ENCODE measurements around the gene IRS2.
A peak's percentile ranks its signal among the peaks of the same experiment; 100 is the strongest.

Gene IRS2

GRCh38 chr13:109804654-109805053 is 18.3 kb upstream of the IRS2 start:
- DNase-seq, result no peak

GRCh38 chr13:109803825-109804224 is 17.4 kb upstream of the IRS2 start:
- DNase-seq, result no peak

- DNase-seq, result no peak
These were observed 16.6 kb upstream of the IRS2 start for GRCh38 chr13:109802936-109803335.

- DNase-seq, result no peak
These were observed 8.6 kb upstream of the IRS2 start for GRCh38 chr13:109795011-109795410.

GRCh38 chr13:109794095-109794494 is 7.7 kb upstream of the IRS2 start:
- DNase-seq, result no peak

- no peak for DNase-seq
These were observed 6.2 kb upstream of the IRS2 start for GRCh38 chr13:109792416-109793059.

GRCh38 chr13:109790942-109791605 is 4.7 kb upstream of the IRS2 start:
- no peak for DNase-seq

GRCh38 chr13:109790086-109790485 is 3.7 kb upstream of the IRS2 start:
- no peak for DNase-seq

- DNase-seq, result no peak
These were observed 2.9 kb upstream of the IRS2 start for GRCh38 chr13:109789262-109789661.

- no peak for DNase-seq
These were observed 2.2 kb upstream of the IRS2 start for GRCh38 chr13:109788372-109789111.

GRCh38 chr13:109787135-109787954 is 962 bp upstream of the IRS2 start:
- DNase-seq, result peak; percentile 72

- no peak for DNase-seq
These were observed 412 bp downstream of the IRS2 start for GRCh38 chr13:109785892-109786450.

GRCh38 chr13:109785141-109785891 is 1.1 kb downstream of the IRS2 start:
- DNase-seq, result peak; percentile 78

GRCh38 chr13:109784590-109785140 is 1.7 kb downstream of the IRS2 start:
- peak; percentile 90 for DNase-seq

- DNase-seq, result peak; percentile 65
These were observed 2.4 kb downstream of the IRS2 start for GRCh38 chr13:109783815-109784589.

GRCh38 chr13:109783447-109783814 is 3.0 kb downstream of the IRS2 start:
- peak; percentile 64 for DNase-seq

- DNase-seq, result no peak
These were observed 3.5 kb downstream of the IRS2 start for GRCh38 chr13:109782823-109783431.

GRCh38 chr13:109782066-109782822 is 4.1 kb downstream of the IRS2 start:
- no peak for DNase-seq

- DNase-seq, result no peak
These were observed 4.9 kb downstream of the IRS2 start for GRCh38 chr13:109781384-109782065.

All from activated effector memory CD4-positive, alpha-beta T cell treated with anti-CD3 and anti-CD28 coated beads, Interleukin-2, amount 50 U/mL, for 16 hours (primary cell).